ENCODE data around the gene MYO9A. TPM values are rescaled to one million over a fixed set of nuclear protein-coding genes. Genes with fewer than 3 reads are reported as not detected.

The MYO9A gene
- total RNA-seq, 1 experiment from 2014 or later, result 30.1 TPM

DNA sequence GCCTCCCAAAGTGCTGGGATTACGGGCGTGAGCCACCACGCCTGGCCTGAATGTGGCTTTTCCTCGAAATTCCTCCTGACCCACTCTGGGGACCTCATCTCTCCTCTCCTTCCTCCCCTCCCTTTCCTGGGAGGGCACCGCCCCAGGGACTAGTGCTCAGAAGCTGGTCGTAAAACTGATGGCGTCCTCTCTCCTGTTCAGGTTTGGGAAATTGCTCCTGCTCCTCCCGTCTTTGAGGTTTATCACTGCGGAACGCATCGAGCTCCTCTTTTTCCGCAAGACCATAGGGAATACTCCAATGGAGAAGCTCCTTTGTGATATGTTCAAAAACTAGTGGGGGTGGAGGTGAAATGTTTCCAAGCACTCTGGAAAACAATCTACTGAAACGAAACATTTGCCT is 300.6 kb downstream of the MYO9A start:
- no peak for DNase-seq (ENCODE audit: low spot score)
- intact Hi-C loops (cut with micrococcal nuclease; ENCODE audit: unreplicated experiment), result no loop called here
- TF ChIP-seq EZH2 (IDR thresholded peaks at IDR 0.05; ENCODE audit: borderline replicate concordance, low read depth, low read length, poor library complexity, severe bottlenecking), result no peak
- TF ChIP-seq, protein P1, sequence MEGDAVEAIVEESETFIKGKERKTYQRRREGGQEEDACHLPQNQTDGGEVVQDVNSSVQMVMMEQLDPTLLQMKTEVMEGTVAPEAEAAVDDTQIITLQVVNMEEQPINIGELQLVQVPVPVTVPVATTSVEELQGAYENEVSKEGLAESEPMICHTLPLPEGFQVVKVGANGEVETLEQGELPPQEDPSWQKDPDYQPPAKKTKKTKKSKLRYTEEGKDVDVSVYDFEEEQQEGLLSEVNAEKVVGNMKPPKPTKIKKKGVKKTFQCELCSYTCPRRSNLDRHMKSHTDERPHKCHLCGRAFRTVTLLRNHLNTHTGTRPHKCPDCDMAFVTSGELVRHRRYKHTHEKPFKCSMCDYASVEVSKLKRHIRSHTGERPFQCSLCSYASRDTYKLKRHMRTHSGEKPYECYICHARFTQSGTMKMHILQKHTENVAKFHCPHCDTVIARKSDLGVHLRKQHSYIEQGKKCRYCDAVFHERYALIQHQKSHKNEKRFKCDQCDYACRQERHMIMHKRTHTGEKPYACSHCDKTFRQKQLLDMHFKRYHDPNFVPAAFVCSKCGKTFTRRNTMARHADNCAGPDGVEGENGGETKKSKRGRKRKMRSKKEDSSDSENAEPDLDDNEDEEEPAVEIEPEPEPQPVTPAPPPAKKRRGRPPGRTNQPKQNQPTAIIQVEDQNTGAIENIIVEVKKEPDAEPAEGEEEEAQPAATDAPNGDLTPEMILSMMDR (conservative IDR thresholded peaks at IDR 0.05; ENCODE audit: low read depth, low read length), result no peak
- ChIA-PET POLR2A (ENCODE audit: low non-redundant PET) (no interaction called here), CTCF (no interaction called here)
- Histone ChIP-seq H3K27me3 (replicated peaks; ENCODE audit: insufficient read depth, low read depth, low read length, poor library complexity) (no peaks in the 10 kb centered on the region), H3K4me3 (ENCODE audit: low read depth, low read length, poor library complexity, severe bottlenecking) (no peak overlapping the region), H3K27ac (ENCODE audit: low read depth, low read length, poor library complexity, severe bottlenecking) (no peak overlapping the region), H3K9me3 (ENCODE audit: low read depth, low read length, poor library complexity, severe bottlenecking) (peaks cover 3% of the 10 kb centered on the region), H3K4me1 (ENCODE audit: insufficient read depth, low read length, poor library complexity, severe bottlenecking) (no peaks in the 10 kb centered on the region), H3K36me3 (ENCODE audit: insufficient read depth, low read length, poor library complexity, severe bottlenecking) (no peaks in the 10 kb centered on the region)
- no TSS peak for BruUV-seq (replicated peaks)

DNA sequence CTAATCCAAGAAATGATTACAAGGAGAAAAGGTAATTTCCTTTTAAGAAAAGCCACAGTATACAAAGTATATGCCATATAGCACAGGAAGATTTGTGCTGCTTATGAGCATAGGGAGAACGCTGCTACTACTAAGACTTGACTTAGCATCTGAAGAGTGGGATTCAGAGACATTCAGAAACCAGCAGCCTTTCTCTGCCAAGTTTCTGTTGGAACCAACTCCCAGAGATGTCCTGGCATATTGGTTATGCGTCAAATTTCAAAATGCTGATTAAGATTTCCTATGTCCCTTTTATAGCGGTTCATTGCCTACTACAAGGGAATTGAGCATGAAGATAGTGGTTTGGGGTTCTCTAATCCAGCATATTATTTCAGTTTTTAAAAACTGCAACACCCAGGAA is 302.6 kb downstream of the MYO9A start:
- intact Hi-C loops (cut with micrococcal nuclease; ENCODE audit: unreplicated experiment), result no loop called here
- H3K9me3 ChIP-seq (ENCODE audit: low read depth, low read length, poor library complexity, severe bottlenecking), result no peaks in the 10 kb centered on the region
- no peak for DNase-seq (ENCODE audit: low spot score)
- no TSS peak for BruUV-seq (replicated peaks)
- H3K27ac ChIP-seq (ENCODE audit: low read depth, low read length, poor library complexity, severe bottlenecking), result no peak overlapping the region
- TF ChIP-seq EZH2 (IDR thresholded peaks at IDR 0.05; ENCODE audit: borderline replicate concordance, low read depth, low read length, poor library complexity, severe bottlenecking), result no peak
- TF ChIP-seq, protein P1 (conservative IDR thresholded peaks at IDR 0.05; ENCODE audit: low read depth, low read length), result no peak
- H3K4me3 ChIP-seq (ENCODE audit: low read depth, low read length, poor library complexity, severe bottlenecking), result no peak overlapping the region
- H3K27me3 ChIP-seq (replicated peaks; ENCODE audit: insufficient read depth, low read depth, low read length, poor library complexity), result no peaks in the 10 kb centered on the region
- ChIA-PET POLR2A (ENCODE audit: low non-redundant PET) (no interaction called here), CTCF (no interaction called here)
- H3K36me3 ChIP-seq (ENCODE audit: insufficient read depth, low read length, poor library complexity, severe bottlenecking), result no peaks in the 10 kb centered on the region
- no peaks in the 10 kb centered on the region for H3K4me1 ChIP-seq (ENCODE audit: insufficient read depth, low read length, poor library complexity, severe bottlenecking)

DNA sequence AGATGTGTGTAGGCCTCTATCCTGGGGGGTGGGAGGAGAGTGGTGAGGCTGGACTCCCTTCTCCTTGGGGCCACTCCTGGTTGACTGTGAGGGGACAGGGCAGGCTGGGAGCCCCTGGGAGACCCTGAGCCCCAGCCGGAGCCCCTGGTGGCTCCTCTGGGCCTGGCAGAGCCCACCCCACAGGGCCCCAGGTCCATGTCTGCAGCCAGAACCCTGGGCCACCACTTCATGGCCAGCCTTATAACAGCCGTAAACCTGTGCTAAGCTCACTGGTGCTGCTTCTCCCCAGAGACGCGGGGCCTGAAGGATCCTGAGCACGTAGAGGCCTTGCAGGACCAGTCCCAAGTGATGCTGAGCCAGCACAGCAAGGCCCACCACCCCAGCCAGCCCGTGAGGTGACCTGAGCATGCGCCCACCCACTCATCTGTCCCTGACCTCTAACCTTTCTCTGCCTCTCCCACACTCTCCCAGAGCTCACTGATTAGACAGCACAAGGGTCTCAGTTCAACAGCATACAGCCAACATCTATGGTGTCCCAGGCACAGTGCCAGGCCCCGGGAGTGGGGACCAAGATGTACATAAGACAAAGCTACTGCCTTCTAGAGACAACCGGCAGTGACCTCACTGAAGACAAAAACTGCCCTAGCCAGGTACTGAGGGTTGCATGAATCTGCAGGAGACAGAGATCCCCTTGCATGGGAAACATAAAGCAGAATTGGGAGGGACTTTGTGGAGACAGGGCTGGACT is 304.1 kb downstream of the MYO9A start:
- Histone ChIP-seq H3K27ac (ENCODE audit: low read depth, low read length, poor library complexity, severe bottlenecking) (no peak overlapping the region), H3K4me1 (ENCODE audit: insufficient read depth, low read length, poor library complexity, severe bottlenecking) (no peaks in the 10 kb centered on the region), H3K9me3 (ENCODE audit: low read depth, low read length, poor library complexity, severe bottlenecking) (no peaks in the 10 kb centered on the region), H3K27me3 (replicated peaks; ENCODE audit: insufficient read depth, low read depth, low read length, poor library complexity) (no peaks in the 10 kb centered on the region), H3K4me3 (ENCODE audit: low read depth, low read length, poor library complexity, severe bottlenecking) (no peak overlapping the region), H3K36me3 (ENCODE audit: insufficient read depth, low read length, poor library complexity, severe bottlenecking) (no peaks in the 10 kb centered on the region)
- ChIA-PET CTCF (interaction anchor here (1.1 kb wide), 1 partner anchor 318 kb away, joined by 4 read pairs; no protein-coding TSS in a partner anchor), POLR2A (ENCODE audit: low non-redundant PET) (no interaction called here)
- intact Hi-C loops (cut with micrococcal nuclease; ENCODE audit: unreplicated experiment), result no loop called here
- no TSS peak for BruUV-seq (replicated peaks)
- no peak for DNase-seq (ENCODE audit: low spot score)
- TF ChIP-seq, protein P1 (conservative IDR thresholded peaks at IDR 0.05; ENCODE audit: low read depth, low read length), result no peak
- no peak for TF ChIP-seq EZH2 (IDR thresholded peaks at IDR 0.05; ENCODE audit: borderline replicate concordance, low read depth, low read length, poor library complexity, severe bottlenecking)
